T-helper 1 cell treated with Interleukin-12 subunit alpha and Interleukin-12 subunit beta and Interleukin-4 antibody, amounts not matched to agents 30 ng/mL and 1 ng/mL, for 36 hours (primary cell): ENCODE measurements around the gene RABL2A. TPM values are rescaled to one million over a fixed set of nuclear protein-coding genes. Genes with fewer than 3 reads are reported as not detected.

Source experiments
- intact Hi-C: fragments of 100-400 bp; cut with micrococcal nuclease; formaldehyde crosslinking; loops from one replicate; pipeline ENCODE4 v1.15.1; 2024
- total RNA-seq: library from RNA; stranded (reverse); gene quantifications from 2 replicates; pipeline ENCODE4 v1.2.3, GENCODE V29; 2022

RABL2A gene
- total RNA-seq, 1 donor from 2014 or later: 20.9 TPM

DNA sequence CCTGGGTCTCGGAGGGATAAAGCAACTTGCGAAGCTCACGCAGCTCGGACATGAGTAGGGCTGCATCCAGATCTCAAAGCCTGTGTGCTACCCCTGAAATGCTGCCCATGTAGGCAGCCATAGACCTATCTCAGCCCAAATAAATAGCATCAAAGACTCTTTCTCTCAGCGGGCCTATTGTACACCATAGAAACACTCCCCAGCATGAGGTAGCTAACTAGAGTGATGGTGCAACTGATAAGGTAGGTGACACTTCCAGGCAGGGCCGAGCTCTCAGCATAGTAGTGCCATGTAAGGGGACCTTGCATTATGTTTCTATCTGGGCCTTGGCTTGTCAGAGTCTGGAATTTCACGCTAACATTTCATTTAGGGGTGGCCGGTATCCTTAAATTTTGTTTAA, 52.4 kb downstream of the RABL2A start:
- intact Hi-C loops: no loop called here

- intact Hi-C loops: no loop called here
Observed at GRCh38 chr2:113685471-113685870, 58.4 kb downstream of the RABL2A start.

- intact Hi-C loops: no loop called here
Observed at GRCh38 chr2:113686537-113686936, 59.5 kb downstream of the RABL2A start.

- intact Hi-C loops: loop anchor here (5.0 kb wide), 3 partner anchors 89 to 519 kb away; partner anchors contain the start of gene PSD4
Observed at GRCh38 chr2:113690871-113691270, 63.8 kb downstream of the RABL2A start.

Other genes starting within 250 kb of the RABL2A start
- gene ZNG1B, start 189.6 kb upstream of the RABL2A start, total RNA-seq: 35.0 and 36.2 TPM in 2 replicates
- gene FOXD4L1, start 128.6 kb upstream of the RABL2A start, total RNA-seq: 0.10 and 0.24 TPM in 2 replicates
- 19.1 and 20.5 TPM in 2 replicates for gene SLC35F5, start 129.4 kb downstream of the RABL2A start, total RNA-seq